SK-N-MC (cell line): Measurements from ENCODE around the gene POP4.

ENCODE experiments used
- EZH2 ChIP-seq: fragments of 200-600 bp; sonication (generic); IDR thresholded peaks from one replicate; pipeline ENCODE4 v1.6.1; 2017; ENCODE audit warnings: antibody characterized with exemption
- FOXP2 ChIP-seq: optimal IDR thresholded peaks from 2 replicates; pipeline ENCODE3; 2011; ENCODE audit warnings: mild to moderate bottlenecking, moderate library complexity; ENCODE audit not compliant: insufficient read depth; ENCODE audit errors: extremely low read length, control extremely low read depth
- POLR2AphosphoS5 ChIP-seq: IDR thresholded peaks from 2 replicates; pipeline ENCODE4 v1.6.1; 2012; ENCODE audit warnings: mild to moderate bottlenecking, low read depth, low read length, borderline replicate concordance

DNA sequence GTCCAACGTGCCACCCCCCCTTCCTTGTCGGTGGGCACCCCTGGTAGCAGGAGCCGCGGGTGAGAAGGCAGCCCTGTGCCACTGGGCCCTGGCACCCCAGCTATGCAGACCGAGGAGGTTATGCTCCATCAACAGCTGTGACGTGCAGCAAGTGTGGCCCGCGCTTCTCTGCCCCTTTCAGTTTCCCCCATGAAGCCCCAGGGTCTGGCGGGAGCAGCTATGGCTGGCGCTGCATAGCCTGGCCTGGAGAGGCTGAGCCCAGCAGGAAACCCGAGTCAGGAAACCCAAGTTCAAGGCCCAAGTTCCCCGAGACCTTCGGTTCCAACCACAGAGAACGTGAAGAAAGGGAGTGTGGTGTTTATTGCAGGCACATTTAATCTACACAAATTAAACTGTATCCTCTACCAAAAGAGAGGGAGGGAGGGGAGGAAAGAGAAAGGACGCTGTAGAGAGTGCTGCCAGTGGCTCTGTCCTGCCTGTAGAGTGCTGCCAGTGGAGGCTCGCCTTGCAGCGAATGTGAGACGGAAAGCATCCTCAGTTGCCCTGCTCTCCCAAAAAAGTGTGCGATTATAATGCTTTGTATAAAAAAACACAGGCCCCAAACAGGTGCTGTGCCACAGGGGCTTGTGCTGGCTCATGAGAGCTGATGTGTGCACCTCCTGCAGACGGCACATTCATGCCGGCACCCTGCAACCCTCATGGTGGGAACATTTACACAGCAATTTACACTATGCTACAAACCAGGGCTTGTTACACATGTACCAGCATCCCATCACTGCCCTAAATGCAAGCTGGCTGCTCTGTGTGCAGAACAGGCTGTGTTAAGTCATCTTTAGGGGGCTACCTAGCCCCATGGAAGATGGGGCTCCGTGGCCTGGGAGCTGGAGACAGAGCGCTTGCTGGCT lies 16.3 kb downstream of the POP4 start:
- TF ChIP-seq EZH2 (no peak), POLR2AphosphoS5 (no peak), FOXP2 (no peak)
